Lung (tissue), 12 donors: ENCODE results near the gene SEMA5B. TPM values are rescaled to one million over a fixed set of nuclear protein-coding genes. Genes with fewer than 3 reads are reported as not detected.

Experiments
- ATAC-seq: fragments of 200-7000 bp; cut with Tn5 transposase; one replicate; pipeline ENCODE4 v1.9.1; 2020; ENCODE audit warnings: moderate number of reproducible peaks; ENCODE audit not compliant: insufficient read depth, low FRiP score
- DNase-seq, 3 donors: peaks; one replicate each; pipeline ENCODE4 v3.0.0-alpha.2; 2013 to 2017
- H3K27ac ChIP-seq, 2 donors: one replicate each; pipeline ENCODE4 v1.5.1; 2013; ENCODE audit warnings: mild to moderate bottlenecking in 2 of 2, moderate library complexity in 2 of 2, control low read depth in 1 of 2, inconsistent platforms in 1 of 2, low read depth in 1 of 2, low read length in 1 of 2
- H3K27me3 ChIP-seq, 3 donors: one replicate each; pipeline ENCODE4 v1.5.1; 2013; ENCODE audit warnings: low read length in 2 of 3; ENCODE audit not compliant: control insufficient read depth in 3 of 3, insufficient read depth in 3 of 3
- H3K36me3 ChIP-seq, 4 donors: one replicate each; pipeline ENCODE4 v1.5.1; 2013; ENCODE audit warnings: low read length in 4 of 4, mild to moderate bottlenecking in 1 of 4, moderate library complexity in 1 of 4; ENCODE audit not compliant: control insufficient read depth in 4 of 4, insufficient read depth in 4 of 4
- H3K4me1 ChIP-seq, 5 donors: one replicate each; pipeline ENCODE4 v1.5.1; 2013; ENCODE audit warnings: low read length in 5 of 5, mild to moderate bottlenecking in 2 of 5, moderate library complexity in 1 of 5; ENCODE audit not compliant: control insufficient read depth in 5 of 5, insufficient read depth in 5 of 5
- H3K4me3 ChIP-seq: one replicate; pipeline ENCODE4 v1.5.1; 2013; ENCODE audit warnings: mild to moderate bottlenecking, control low read depth, moderate library complexity
- H3K9ac ChIP-seq, 2 donors: one replicate each; pipeline ENCODE4 v1.5.1; 2013; ENCODE audit warnings: low read length in 2 of 2, control low read depth in 1 of 2; ENCODE audit not compliant: insufficient read depth in 1 of 2
- H3K9me3 ChIP-seq, 4 donors: one replicate each; pipeline ENCODE4 v1.5.1; 2013; ENCODE audit warnings: low read length in 3 of 4, mild to moderate bottlenecking in 1 of 4, moderate library complexity in 1 of 4; ENCODE audit not compliant: control insufficient read depth in 4 of 4, insufficient read depth in 3 of 4
- WGBS, 2 donors: extraction: QIAGEN DNeasy Blood & Tissue Kit; methylation state at CpG; one replicate each; pipeline ENCODE4 v1.1.7; 2013; 5-methylcytosine and 5-hydroxymethylcytosine counted together
- polyA plus RNA-seq, 2 donors: library from polyadenylated mRNA; stranded (reverse); fragments of 200-250 nt; gene quantifications; one replicate each; pipeline ENCODE4 v1.2.1, GENCODE V29; 2013
- total RNA-seq, 2 donors: library from RNA; depleted of rRNA in 1 of 2; stranded (reverse); fragments of >200 nt in 1 of 2; gene quantifications; one replicate each; pipeline ENCODE4 v1.2.1, GENCODE V29; 2014 to 2021
- TF ChIP-seq, protein P1 (sequence below): IDR thresholded peaks from 2 replicates; pipeline ENCODE4 v1.5.1; 2012; ENCODE audit warnings: mild to moderate bottlenecking; ENCODE audit errors: control extremely low read depth, extremely low read depth
- donor health status: control.
- donor health status: control.
- donor health status: Bipolar disorder and iron deficiency.
- donor health status: healthy.
- donor health status: DM: yes; HTN: yes; CAD: no.

Gene SEMA5B
- total and polyA plus RNA-seq, 4 donors = 0.30 to 2.2 (median 0.48) TPM

- Histone ChIP-seq H3K4me1 (peaks cover 0 to 13% (median 0%) of the 10 kb centered on the region in 5 donors), H3K4me3 (no peak overlapping the region), H3K27ac (no peak overlapping the region), H3K36me3 (no peaks in the 10 kb centered on the region), H3K9ac (no peak overlapping the region), H3K9me3 (no peaks in the 10 kb centered on the region), H3K27me3 (no peaks in the 10 kb centered on the region)
- ATAC-seq = no peak
- no peak for DNase-seq
- TF ChIP-seq, protein P1, sequence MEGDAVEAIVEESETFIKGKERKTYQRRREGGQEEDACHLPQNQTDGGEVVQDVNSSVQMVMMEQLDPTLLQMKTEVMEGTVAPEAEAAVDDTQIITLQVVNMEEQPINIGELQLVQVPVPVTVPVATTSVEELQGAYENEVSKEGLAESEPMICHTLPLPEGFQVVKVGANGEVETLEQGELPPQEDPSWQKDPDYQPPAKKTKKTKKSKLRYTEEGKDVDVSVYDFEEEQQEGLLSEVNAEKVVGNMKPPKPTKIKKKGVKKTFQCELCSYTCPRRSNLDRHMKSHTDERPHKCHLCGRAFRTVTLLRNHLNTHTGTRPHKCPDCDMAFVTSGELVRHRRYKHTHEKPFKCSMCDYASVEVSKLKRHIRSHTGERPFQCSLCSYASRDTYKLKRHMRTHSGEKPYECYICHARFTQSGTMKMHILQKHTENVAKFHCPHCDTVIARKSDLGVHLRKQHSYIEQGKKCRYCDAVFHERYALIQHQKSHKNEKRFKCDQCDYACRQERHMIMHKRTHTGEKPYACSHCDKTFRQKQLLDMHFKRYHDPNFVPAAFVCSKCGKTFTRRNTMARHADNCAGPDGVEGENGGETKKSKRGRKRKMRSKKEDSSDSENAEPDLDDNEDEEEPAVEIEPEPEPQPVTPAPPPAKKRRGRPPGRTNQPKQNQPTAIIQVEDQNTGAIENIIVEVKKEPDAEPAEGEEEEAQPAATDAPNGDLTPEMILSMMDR = no peak
- 89 to 93% methylated on average over 5 of the region's 5 CpGs for WGBS, 2 donors
Observed at GRCh38 chr3:122940628-122941086, 86.9 kb downstream of the SEMA5B start.

DNA sequence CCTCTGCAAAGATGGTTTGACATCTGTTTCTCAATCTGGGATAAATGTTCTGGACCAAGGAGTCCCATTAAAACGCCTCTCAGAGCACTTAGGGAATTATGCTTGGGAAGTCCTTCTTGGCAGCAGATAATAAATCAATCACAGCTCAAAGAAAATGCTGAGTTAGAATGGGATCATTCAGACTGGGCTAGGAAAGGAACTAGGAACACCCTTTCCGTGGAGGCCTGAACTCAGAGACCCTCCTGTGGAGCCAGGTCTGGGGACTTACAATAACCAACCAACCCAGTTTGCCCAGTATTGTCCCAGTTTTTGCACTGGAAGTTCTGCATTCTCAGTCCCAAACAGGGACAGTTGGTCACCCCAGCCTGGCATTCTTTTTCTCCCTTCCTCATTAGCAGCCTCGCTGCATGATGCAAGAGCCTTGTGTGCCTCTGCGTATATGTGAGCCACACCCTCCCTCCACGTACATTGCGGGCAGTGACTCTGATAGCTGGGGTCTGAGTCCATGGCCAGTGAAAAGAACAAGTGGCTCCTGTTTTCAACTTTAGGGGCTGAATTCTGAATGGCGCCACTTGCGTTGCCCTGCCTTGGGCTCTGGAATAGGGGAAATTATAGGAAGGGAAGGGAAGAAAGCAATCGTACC, 88.7 kb downstream of the SEMA5B start:
- TF ChIP-seq, protein P1 = no peak
- Histone ChIP-seq H3K4me3 (no peak overlapping the region), H3K27me3 (no peaks in the 10 kb centered on the region), H3K36me3 (no peaks in the 10 kb centered on the region), H3K4me1 (peaks cover 0 to 8% (median 0%) of the 10 kb centered on the region in 5 donors), H3K9me3 (no peaks in the 10 kb centered on the region), H3K27ac (no peak overlapping the region), H3K9ac (no peak overlapping the region)
- no peak for ATAC-seq
- 68 to 76% methylated on average over 9 of the region's 9 CpGs for WGBS, 2 donors
- DNase-seq = no peak

GRCh38 chr3:122937745-122938144, 89.8 kb downstream of the SEMA5B start:
- Histone ChIP-seq H3K27me3 (no peaks in the 10 kb centered on the region), H3K4me1 (peaks cover 0 to 8% (median 0%) of the 10 kb centered on the region in 5 donors), H3K9ac (no peak overlapping the region), H3K9me3 (no peaks in the 10 kb centered on the region), H3K36me3 (no peaks in the 10 kb centered on the region), H3K4me3 (no peak overlapping the region), H3K27ac (no peak overlapping the region)
- TF ChIP-seq, protein P1 = no peak
- DNase-seq (no peak), ATAC-seq (no peak)
- 92 to 94% methylated on average over 4 of the region's 4 CpGs for WGBS, 2 donors

GRCh38 chr3:122936986-122937385, 90.6 kb downstream of the SEMA5B start:
- DNase-seq = no peak
- Histone ChIP-seq H3K4me1 (peaks cover 0 to 8% (median 0%) of the 10 kb centered on the region in 5 donors), H3K9ac (no peak overlapping the region), H3K27ac (no peak overlapping the region), H3K9me3 (no peaks in the 10 kb centered on the region), H3K27me3 (no peaks in the 10 kb centered on the region), H3K4me3 (no peak overlapping the region), H3K36me3 (no peaks in the 10 kb centered on the region)
- WGBS, 2 donors = 90 to 93% methylated on average over 5 of the region's 5 CpGs
- ATAC-seq = no peak
- TF ChIP-seq, protein P1 = no peak
